Peyer's patch (tissue), 4 donors: ENCODE data around the gene GNAS-AS1.

Source experiments
- POLR2A ChIP-seq, 2 donors: fragments of 450-650 bp; IDR thresholded peaks; one replicate each; pipeline ENCODE4 v1.5.1; 2017; ENCODE audit warnings: antibody characterized with exemption in 2 of 2, mild to moderate bottlenecking in 2 of 2, moderate library complexity in 2 of 2
- TF ChIP-seq, protein P1 (sequence below), 6 experiments: fragments of 450-650 bp in 4 of 6; fragments of 200-600 bp in 2 of 6; sonication (generic) in 1 of 6; IDR thresholded peaks; one replicate each; pipeline ENCODE4 v1.5.1; 2017 to 2019; ENCODE audit warnings: antibody characterized with exemption in 6 of 6, mild to moderate bottlenecking in 3 of 6, moderate library complexity in 1 of 6

- TF ChIP-seq, protein P1, sequence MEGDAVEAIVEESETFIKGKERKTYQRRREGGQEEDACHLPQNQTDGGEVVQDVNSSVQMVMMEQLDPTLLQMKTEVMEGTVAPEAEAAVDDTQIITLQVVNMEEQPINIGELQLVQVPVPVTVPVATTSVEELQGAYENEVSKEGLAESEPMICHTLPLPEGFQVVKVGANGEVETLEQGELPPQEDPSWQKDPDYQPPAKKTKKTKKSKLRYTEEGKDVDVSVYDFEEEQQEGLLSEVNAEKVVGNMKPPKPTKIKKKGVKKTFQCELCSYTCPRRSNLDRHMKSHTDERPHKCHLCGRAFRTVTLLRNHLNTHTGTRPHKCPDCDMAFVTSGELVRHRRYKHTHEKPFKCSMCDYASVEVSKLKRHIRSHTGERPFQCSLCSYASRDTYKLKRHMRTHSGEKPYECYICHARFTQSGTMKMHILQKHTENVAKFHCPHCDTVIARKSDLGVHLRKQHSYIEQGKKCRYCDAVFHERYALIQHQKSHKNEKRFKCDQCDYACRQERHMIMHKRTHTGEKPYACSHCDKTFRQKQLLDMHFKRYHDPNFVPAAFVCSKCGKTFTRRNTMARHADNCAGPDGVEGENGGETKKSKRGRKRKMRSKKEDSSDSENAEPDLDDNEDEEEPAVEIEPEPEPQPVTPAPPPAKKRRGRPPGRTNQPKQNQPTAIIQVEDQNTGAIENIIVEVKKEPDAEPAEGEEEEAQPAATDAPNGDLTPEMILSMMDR (IDR thresholded peaks at IDR 0.05), result no peak
- no peak for TF ChIP-seq POLR2A (IDR thresholded peaks at IDR 0.05)
These were observed 693 bp upstream of the GNAS-AS1 start for GRCh38 chr20:58851221-58851968.
